Small intestine (tissue), 7 donors: ENCODE measurements around the gene KIRREL3. TPM values are rescaled to one million over a fixed set of nuclear protein-coding genes. Genes with fewer than 3 reads are reported as not detected.

ENCODE experiments used
- DNase-seq, 2 donors: peaks; one replicate each; pipeline versions ENCODE4 v3.0.0 to v3.0.0-alpha.2; 2013
- FAIRE-seq: peaks from 2 replicates; lab custom pipeline; 2012; peaks lifted over from hg19 to GRCh38; lab: Jason Lieb, UNC
- H3K27ac ChIP-seq, 3 donors: one replicate each; pipeline ENCODE4 v1.5.1; 2013; ENCODE audit warnings: low read length in 2 of 3, mild to moderate bottlenecking in 2 of 3, control low read depth in 1 of 3, inconsistent platforms in 1 of 3, low read depth in 1 of 3, moderate library complexity in 1 of 3
- H3K27me3 ChIP-seq, 3 donors: one replicate each; pipeline ENCODE4 v1.6.1; 2013; ENCODE audit warnings: low read length in 3 of 3, inconsistent platforms in 1 of 3; ENCODE audit not compliant: control insufficient read depth in 3 of 3, insufficient read depth in 3 of 3
- H3K36me3 ChIP-seq, 3 donors: one replicate each; pipeline ENCODE4 v1.6.1; 2013; ENCODE audit warnings: low read length in 3 of 3, inconsistent platforms in 1 of 3, low read depth in 1 of 3, mild to moderate bottlenecking in 1 of 3, moderate library complexity in 1 of 3; ENCODE audit not compliant: control insufficient read depth in 3 of 3, insufficient read depth in 2 of 3
- H3K4me1 ChIP-seq, 3 donors: one replicate each; pipeline ENCODE4 v1.6.1; 2013; ENCODE audit warnings: low read length in 2 of 3, inconsistent platforms in 1 of 3, low read depth in 1 of 3, mild to moderate bottlenecking in 1 of 3, moderate library complexity in 1 of 3; ENCODE audit not compliant: control insufficient read depth in 3 of 3, insufficient read depth in 2 of 3
- H3K4me3 ChIP-seq, 3 donors: one replicate each; pipeline ENCODE4 v1.5.1; 2013; ENCODE audit warnings: low read length in 3 of 3, control low read depth in 1 of 3, inconsistent platforms in 1 of 3, low read depth in 1 of 3, mild to moderate bottlenecking in 1 of 3, moderate library complexity in 1 of 3
- H3K9me3 ChIP-seq, 2 donors: one replicate each; pipeline ENCODE4 v1.6.1; 2013; ENCODE audit warnings: low read depth in 1 of 2, low read length in 1 of 2; ENCODE audit not compliant: control insufficient read depth in 2 of 2, insufficient read depth in 1 of 2
- WGBS, 3 donors: extraction: QIAGEN DNeasy Blood & Tissue Kit; methylation state at CpG; one replicate each; pipeline ENCODE4 v1.1.7; 2013; 5-methylcytosine and 5-hydroxymethylcytosine counted together
- polyA plus RNA-seq, 4 donors: library from polyadenylated mRNA; stranded (reverse) in 3 of 4; unstranded in 1 of 4; fragments of 200-250 nt in 3 of 4; fragments of 120-200 nt in 1 of 4; gene quantifications; one replicate each; pipeline versions ENCODE4 v1.2.1 to v1.2.3, GENCODE V29; 2013
- donor health status: healthy with polysubstance abuse.
- donor health status: control.
- donor health status: control.
- donor health status: Bipolar disorder and iron deficiency.
- donor health status: healthy.

KIRREL3 gene
- polyA plus RNA-seq, 4 donors, result 0.18 to 0.61 TPM; not detected in 2

DNA sequence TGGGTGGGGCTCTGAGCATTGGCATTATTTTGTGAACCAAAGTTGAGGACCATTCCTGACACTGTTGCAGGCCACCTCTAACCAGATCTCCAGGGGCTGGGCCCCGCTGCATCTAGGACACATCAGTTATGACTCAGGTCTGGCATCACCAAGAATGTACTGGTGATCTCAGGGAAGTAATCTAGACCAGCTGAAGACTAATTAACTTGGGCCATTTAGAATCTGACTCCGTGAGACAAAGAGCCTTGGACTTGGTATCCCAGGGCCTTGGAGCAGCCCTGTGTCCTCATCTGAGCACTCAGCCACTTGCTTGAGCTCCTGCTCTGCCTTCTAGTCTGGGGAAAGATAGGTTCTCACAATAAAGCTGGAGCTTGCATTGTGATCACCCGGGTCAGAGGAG lies 200.6 kb downstream of the KIRREL3 start:
- Histone ChIP-seq H3K4me3 (no peak overlapping the region), H3K27me3 (no peaks in the 10 kb centered on the region), H3K27ac (no peak overlapping the region), H3K4me1 (no peaks in the 10 kb centered on the region), H3K36me3 (no peaks in the 10 kb centered on the region), H3K9me3 (no peaks in the 10 kb centered on the region)
- FAIRE-seq, result no peak
- DNase-seq, result no peak
- 38 to 70% (median 47%) methylated on average over 3 of the region's 3 CpGs for WGBS, 3 donors

DNA sequence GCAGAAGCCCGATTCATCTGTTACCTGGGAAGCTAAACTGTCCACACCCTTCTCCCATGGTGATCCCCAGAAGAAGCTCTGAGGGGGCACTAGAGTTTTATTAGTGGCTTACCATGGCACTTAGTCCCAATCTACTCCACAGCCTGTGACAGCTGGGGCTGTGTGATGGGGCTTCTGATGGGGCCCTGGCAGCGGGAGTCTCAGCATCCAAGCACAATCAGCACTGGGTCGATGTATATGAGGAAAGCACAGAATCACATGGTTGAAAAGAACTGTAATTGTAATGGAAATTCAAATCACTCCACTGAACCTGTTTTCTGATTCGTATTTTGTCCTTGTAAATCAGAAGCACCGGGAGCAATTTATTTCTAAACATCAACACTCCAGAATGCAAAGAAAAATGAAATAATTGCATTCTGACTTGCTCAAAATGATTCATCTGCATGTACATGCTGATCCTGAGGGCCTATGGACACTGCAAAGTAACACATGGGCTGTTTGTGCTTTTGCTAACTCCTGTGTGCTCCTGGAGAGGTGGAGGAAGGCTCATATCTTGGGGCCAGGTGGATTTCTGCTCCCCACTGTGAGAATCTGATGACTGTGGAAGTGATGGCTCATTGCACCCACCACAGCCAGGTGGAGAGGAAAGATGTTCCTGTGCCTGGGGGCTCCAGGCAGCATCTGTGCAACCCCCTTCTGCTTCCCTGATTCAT lies 203.0 kb downstream of the KIRREL3 start:
- DNase-seq (no peak), FAIRE-seq (no peak)
- H3K36me3 ChIP-seq, result no peaks in the 10 kb centered on the region
- no peak overlapping the region for H3K27ac ChIP-seq
- H3K4me1 ChIP-seq, result no peaks in the 10 kb centered on the region
- no peak overlapping the region for H3K4me3 ChIP-seq
- peaks cover 0 to 5% (median 0%) of the 10 kb centered on the region in 3 donors for H3K27me3 ChIP-seq
- WGBS, 3 donors, result 68 to 80% (median 79%) methylated on average over 5 of the region's 5 CpGs
- H3K9me3 ChIP-seq, result no peaks in the 10 kb centered on the region

DNA sequence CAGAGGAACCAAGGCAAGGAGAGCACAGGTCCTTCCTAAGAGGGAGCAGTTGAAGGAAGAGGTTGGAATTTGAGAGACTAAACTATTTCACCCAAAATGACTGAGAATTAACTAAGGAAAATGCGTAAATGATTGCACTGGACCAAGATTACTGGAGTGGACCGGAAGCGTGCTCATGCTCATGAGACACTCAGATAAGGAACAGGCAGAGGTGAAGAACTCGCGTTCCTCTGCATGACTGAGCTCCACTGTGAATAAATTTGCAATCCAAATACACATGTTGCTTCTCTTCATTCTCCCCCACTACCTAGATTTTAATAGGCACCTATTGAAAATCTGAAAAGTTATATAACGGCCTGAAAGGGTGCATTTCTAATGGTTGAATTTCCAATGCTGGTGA lies 207.0 kb downstream of the KIRREL3 start:
- FAIRE-seq (no peak), DNase-seq (no peak)
- no peaks in the 10 kb centered on the region for H3K9me3 ChIP-seq
- H3K4me3 ChIP-seq, result no peak overlapping the region
- H3K27me3 ChIP-seq, result peaks cover 0 to 5% (median 0%) of the 10 kb centered on the region in 3 donors
- no peaks in the 10 kb centered on the region for H3K36me3 ChIP-seq
- 63 to 79% (median 70%) methylated on average over 6 of the region's 6 CpGs for WGBS, 3 donors
- H3K27ac ChIP-seq, result no peak overlapping the region
- H3K4me1 ChIP-seq, result no peaks in the 10 kb centered on the region

DNA sequence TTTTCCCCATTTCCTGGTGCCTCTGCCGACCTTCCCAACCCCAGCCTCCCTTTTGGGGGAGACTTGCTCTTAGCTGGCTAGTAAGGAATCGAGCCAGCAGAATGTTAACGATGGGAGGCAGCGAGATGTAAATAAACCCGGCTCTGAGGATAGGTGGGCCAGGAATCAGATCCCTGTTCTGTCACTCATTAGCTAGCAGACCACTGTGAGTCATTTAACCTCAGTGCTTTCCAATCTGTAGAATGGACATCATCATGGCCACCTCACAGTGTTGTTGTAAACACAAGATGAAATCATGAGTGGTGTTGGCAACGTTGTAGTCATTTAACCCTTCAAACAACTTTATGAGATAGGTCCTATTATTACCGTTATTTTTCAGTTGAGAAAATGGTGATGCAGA lies 208.6 kb downstream of the KIRREL3 start:
- DNase-seq, result no peak
- WGBS, 3 donors, result 63 to 65% (median 64%) methylated on average over 7 of the region's 7 CpGs
- FAIRE-seq, result no peak

DNA sequence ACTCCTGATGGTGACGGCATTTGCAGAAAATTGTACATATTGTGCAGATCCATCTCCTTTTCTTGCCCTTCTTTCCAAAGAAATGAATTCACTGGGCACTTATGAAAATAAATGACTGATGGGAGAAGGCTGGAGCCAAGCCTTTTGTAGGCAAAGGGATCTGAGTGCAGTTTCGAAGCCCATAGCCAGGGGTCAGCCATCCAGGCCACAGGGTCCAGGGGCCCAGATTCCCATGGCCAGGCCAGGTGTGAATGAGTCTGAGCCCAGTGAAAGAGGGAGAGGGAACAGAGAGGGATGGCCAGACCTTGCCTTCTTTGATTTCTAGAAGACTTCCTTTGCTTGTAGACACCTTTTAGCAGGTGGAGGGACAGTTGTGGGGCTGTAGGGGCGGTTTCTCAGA lies 209.1 kb downstream of the KIRREL3 start:
- Histone ChIP-seq H3K27me3 (peaks cover 0 to 5% (median 2%) of the 10 kb centered on the region in 3 donors), H3K9me3 (no peaks in the 10 kb centered on the region), H3K4me1 (no peaks in the 10 kb centered on the region), H3K27ac (no peak overlapping the region), H3K36me3 (no peaks in the 10 kb centered on the region), H3K4me3 (no peak overlapping the region)
- FAIRE-seq (no peak), DNase-seq (no peak)
- 35 to 67% (median 55%) methylated on average over 3 of the region's 3 CpGs for WGBS, 3 donors

More for the DNA sequence above, 208.6 kb downstream of the KIRREL3 start:
- Histone ChIP-seq H3K4me3 (no peak overlapping the region), H3K27ac (no peak overlapping the region), H3K36me3 (no peaks in the 10 kb centered on the region), H3K27me3 (peaks cover 0 to 5% (median under 1%) of the 10 kb centered on the region in 3 donors), H3K9me3 (no peaks in the 10 kb centered on the region), H3K4me1 (no peaks in the 10 kb centered on the region)

DNA sequence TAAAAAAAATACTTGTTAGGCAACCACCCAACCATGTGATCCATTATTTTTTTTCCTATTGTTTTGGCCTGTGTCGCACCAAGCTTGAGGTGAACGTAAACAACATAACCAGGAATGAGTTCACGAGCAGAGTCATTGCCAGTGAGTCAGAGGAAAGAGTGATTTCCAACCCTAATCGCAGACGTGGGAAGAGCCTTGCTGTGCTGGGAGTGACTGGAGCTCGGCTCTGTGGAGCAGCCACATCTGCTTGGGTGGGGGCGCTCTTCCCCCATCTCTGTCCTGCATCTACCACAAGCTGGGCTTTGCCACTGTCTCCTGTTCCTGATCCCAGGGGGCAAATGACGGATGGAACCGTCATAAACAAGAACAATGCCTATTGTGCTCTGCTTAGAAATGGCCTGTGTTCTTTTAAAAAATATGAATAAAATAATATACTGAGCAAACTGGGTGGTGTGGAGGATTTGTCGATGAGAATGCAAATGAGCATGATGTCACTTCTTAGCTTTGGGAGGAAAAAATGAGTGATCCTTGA lies 210.0 kb downstream of the KIRREL3 start:
- peaks cover 0 to 5% (median 2%) of the 10 kb centered on the region in 3 donors for H3K27me3 ChIP-seq
- H3K4me3 ChIP-seq, result no peak overlapping the region
- no peaks in the 10 kb centered on the region for H3K4me1 ChIP-seq
- no peaks in the 10 kb centered on the region for H3K36me3 ChIP-seq
- 57 to 66% (median 60%) methylated on average over 10 of the region's 10 CpGs for WGBS, 3 donors
- H3K9me3 ChIP-seq, result no peaks in the 10 kb centered on the region
- H3K27ac ChIP-seq, result no peak overlapping the region
- no peak for FAIRE-seq
- no peak for DNase-seq

DNA sequence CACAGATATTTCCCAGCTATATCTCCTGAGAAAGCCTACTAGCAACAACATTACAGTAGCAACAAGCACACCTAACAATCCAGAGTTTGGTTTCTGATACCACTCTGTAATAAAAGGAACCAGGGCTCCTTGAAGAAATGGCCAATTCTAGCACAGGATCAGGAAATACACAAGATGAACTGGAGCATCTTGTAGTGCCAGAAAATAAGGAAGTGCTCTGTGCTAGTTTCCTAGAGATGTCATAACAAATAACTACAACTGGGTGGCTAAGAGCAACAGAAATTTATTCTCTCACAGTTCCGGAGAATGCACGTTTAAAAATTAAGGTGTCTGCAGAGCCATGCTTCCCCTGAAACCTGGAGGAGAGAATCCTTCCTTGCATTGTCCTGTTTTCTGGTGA lies 217.8 kb downstream of the KIRREL3 start:
- no peaks in the 10 kb centered on the region for H3K4me1 ChIP-seq
- no peak overlapping the region for H3K27ac ChIP-seq
- DNase-seq (no peak), FAIRE-seq (no peak)
- no peaks in the 10 kb centered on the region for H3K36me3 ChIP-seq
- H3K9me3 ChIP-seq, result no peaks in the 10 kb centered on the region
- no peak overlapping the region for H3K4me3 ChIP-seq
- peaks cover 0 to 5% (median 0%) of the 10 kb centered on the region in 3 donors for H3K27me3 ChIP-seq
- WGBS, 3 donors, result 60 to 82% (median 80%) methylated on average over 2 of the region's 2 CpGs

DNA sequence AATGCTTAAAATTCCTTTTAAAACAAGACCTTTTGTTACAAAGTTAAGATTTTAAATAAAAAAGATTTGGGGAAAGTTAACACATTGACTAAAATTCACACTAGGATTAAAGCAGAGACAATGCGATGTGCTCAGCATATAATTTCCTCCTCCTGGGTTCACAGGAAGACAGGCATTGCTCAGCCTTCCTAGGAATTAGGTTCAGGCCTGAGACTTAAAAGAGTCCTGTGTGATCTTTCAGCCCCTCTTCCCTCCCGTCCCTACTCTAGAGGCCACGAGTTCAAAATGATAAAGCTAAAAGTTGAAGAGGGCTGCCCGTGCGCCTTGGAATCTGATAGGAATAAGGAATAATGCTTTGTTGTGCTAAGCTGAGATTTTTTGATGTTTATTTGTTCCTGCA lies 218.6 kb downstream of the KIRREL3 start:
- H3K27me3 ChIP-seq, result peaks cover 0 to 5% (median 0%) of the 10 kb centered on the region in 3 donors
- DNase-seq, result no peak
- no peaks in the 10 kb centered on the region for H3K4me1 ChIP-seq
- FAIRE-seq, result no peak
- 41 to 62% (median 55%) methylated on average over 5 of the region's 5 CpGs for WGBS, 3 donors
- no peak overlapping the region for H3K4me3 ChIP-seq
- no peak overlapping the region for H3K27ac ChIP-seq
- H3K36me3 ChIP-seq, result no peaks in the 10 kb centered on the region
- H3K9me3 ChIP-seq, result no peaks in the 10 kb centered on the region
